ENCODE measurements around the gene GATAD2B.
A peak's percentile ranks its signal among the peaks of the same experiment; 100 is the strongest.

Gene GATAD2B

GRCh38 chr1:153922972-153923925, at the start of gene GATAD2B:
GATAD2B (minus strand) TSS chr1:153922972; CDS start chr1:153828347, 94,625 bp downstream.
- peak; percentile 100 for DNase-seq (ENCODE audit: low read depth)

- no peak for DNase-seq (ENCODE audit: low read depth)
Measured at GRCh38 chr1:153970346-153970745, 47.6 kb upstream of the GATAD2B start.

GRCh38 chr1:153968972-153969371, 46.2 kb upstream of the GATAD2B start:
- no peak for DNase-seq (ENCODE audit: low read depth)

- no peak for DNase-seq (ENCODE audit: low read depth)
Measured at GRCh38 chr1:153968408-153968807, 45.6 kb upstream of the GATAD2B start.

- no peak for DNase-seq (ENCODE audit: low read depth)
Measured at GRCh38 chr1:153968000-153968363, 45.2 kb upstream of the GATAD2B start.

GRCh38 chr1:153967107-153967999, 44.6 kb upstream of the GATAD2B start, which contains the start of gene CREB3L4:
CREB3L4 (plus strand) TSS chr1:153967902; CDS start chr1:153968526, 624 bp downstream.
- DNase-seq (ENCODE audit: low read depth), result peak; percentile 89

- DNase-seq (ENCODE audit: low read depth), result no peak
Measured at GRCh38 chr1:153963850-153964331, 41.1 kb upstream of the GATAD2B start.

GRCh38 chr1:153963030-153963849, 40.5 kb upstream of the GATAD2B start, which contains the start of gene SLC39A1:
SLC39A1 (minus strand) TSS chr1:153963537; CDS start chr1:153962715, 822 bp downstream.
- DNase-seq (ENCODE audit: low read depth), result peak; percentile 92

GRCh38 chr1:153962088-153963029, 39.6 kb upstream of the GATAD2B start:
- DNase-seq (ENCODE audit: low read depth), result no peak

GRCh38 chr1:153961421-153961820, 38.6 kb upstream of the GATAD2B start:
- no peak for DNase-seq (ENCODE audit: low read depth)

- no peak for DNase-seq (ENCODE audit: low read depth)
Measured at GRCh38 chr1:153960206-153960605, 37.4 kb upstream of the GATAD2B start.

- DNase-seq (ENCODE audit: low read depth), result no peak
Measured at GRCh38 chr1:153959454-153959853, 36.7 kb upstream of the GATAD2B start.

- DNase-seq (ENCODE audit: low read depth), result no peak
Measured at GRCh38 chr1:153958961-153959260, 36.1 kb upstream of the GATAD2B start.

GRCh38 chr1:153958111-153958960, 35.6 kb upstream of the GATAD2B start, which contains the start of gene CRTC2:
CRTC2 (minus strand) TSS chr1:153958612; CDS start chr1:153958497, 115 bp downstream.
- DNase-seq (ENCODE audit: low read depth), result peak; percentile 96

- DNase-seq (ENCODE audit: low read depth), result no peak
Measured at GRCh38 chr1:153957744-153958110, 35.0 kb upstream of the GATAD2B start.

- no peak for DNase-seq (ENCODE audit: low read depth)
Measured at GRCh38 chr1:153956997-153957715, 34.4 kb upstream of the GATAD2B start.

GRCh38 chr1:153954826-153955225, 32.1 kb upstream of the GATAD2B start:
- no peak for DNase-seq (ENCODE audit: low read depth)

- DNase-seq (ENCODE audit: low read depth), result no peak
Measured at GRCh38 chr1:153953859-153954365, 31.1 kb upstream of the GATAD2B start.

GRCh38 chr1:153951801-153952200, 29.0 kb upstream of the GATAD2B start:
- DNase-seq (ENCODE audit: low read depth), result no peak
